ENCODE measurements around the gene PEX14. TPM values are rescaled to one million over a fixed set of nuclear protein-coding genes. Genes with fewer than 3 reads are reported as not detected.

Gene PEX14
- total RNA-seq, 1 donor from 2014 or later: 24.0 TPM

DNA sequence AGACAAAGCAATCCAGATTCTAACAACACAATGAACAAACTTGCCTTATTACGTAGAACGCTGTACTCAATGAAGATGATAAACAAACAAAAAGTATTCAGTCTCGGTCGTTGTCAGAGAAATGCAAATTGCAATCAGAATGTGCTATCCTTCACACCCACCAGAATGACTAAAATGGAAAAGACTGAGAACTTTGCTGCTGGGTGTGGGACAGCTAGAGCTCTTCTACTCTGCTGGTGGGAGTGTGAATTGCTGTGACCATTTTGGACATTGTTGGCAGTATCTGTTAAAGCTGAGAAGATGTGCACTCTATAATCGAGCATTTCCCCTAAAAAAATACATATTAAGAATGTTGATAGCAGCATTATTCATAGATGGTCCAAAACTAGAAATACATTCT is 111.4 kb downstream of the PEX14 start:
- DNase-seq (ENCODE audit: low spot score) (no peak), ATAC-seq (no peak)

GRCh38 chr1:10588640-10589039 is 113.9 kb downstream of the PEX14 start:
- ATAC-seq (no peak), DNase-seq (ENCODE audit: low spot score) (no peak)

DNA sequence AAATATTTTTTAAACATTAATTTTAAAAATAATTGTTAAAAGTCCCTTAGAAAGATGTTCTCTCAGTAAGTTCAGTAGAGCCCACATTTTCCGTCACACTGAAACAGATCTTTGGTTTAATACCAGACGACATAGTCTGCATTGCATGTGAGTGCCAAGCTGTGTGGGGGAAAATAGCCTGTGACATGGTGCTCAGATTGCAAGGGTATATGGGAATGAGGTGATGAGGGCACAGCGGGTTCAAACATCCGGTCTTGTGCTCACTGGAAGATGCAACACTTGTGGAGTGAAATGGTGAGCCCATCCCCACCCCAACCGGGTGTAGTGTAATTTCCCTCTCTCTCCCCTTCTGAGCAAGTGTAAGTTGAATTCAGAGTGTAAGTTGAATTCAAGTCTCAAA is 114.3 kb downstream of the PEX14 start:
- DNase-seq (ENCODE audit: low spot score) (no peak), ATAC-seq (no peak)

- peak; percentile 80 for ATAC-seq
- DNase-seq (ENCODE audit: low spot score): no peak
Measured at GRCh38 chr1:10591010-10591409, 116.3 kb downstream of the PEX14 start.

GRCh38 chr1:10592373-10592772 is 117.6 kb downstream of the PEX14 start:
- DNase-seq (ENCODE audit: low spot score) (no peak), ATAC-seq (no peak)

GRCh38 chr1:10593750-10594149 is 119.0 kb downstream of the PEX14 start:
- no peak for ATAC-seq
- no peak for DNase-seq (ENCODE audit: low spot score)

DNA sequence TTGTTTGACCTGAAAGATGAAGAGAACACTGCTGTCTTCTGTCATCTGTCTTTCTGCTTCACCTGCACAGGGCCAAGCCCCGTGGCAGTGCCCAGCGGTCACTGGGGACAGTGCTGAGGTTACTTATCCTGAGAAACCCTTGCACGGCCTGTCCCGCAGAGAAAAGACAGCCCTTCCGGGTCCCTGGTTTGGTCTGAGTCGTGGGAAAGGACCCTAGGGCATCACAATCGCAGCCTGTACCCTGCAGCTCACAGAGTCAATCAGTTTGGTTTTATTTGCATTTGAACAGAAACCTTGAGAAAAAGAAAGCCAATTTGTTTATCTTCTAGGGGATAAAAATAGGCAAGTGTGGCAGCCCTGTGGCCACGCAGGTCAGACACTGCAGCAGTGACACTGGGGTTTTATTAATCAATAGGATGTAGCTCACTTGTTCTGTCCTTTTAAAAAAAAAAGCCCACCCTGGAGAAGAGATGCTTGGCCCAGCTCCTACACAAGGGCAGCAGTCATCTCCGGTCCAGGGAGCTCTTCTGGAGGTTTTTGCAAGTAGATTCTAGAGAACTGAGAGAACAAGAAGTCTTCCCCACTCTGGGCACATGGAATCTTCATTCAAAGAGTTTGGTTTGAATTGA is 120.0 kb downstream of the PEX14 start:
- ATAC-seq: no peak
- DNase-seq (ENCODE audit: low spot score): no peak

DNA sequence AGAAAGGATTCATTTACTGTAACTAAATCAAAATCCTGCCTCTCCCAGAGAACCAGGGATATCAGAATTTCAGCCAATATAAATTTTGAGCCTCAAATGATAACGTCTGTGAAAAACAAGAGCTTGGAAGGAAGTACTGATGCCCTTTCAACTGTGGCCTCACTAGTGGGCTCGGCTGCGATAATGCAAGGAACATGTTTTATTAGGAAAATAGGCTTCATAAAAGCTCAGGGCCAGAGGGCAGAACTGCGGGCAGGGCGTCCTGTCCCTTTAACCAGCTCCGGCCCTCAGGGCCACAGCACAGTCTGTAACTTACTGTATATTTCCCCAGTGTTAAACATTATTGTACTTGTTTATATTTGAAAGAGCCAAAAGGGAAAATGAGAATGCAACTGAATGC is 122.0 kb downstream of the PEX14 start:
- ATAC-seq (no peak), DNase-seq (ENCODE audit: low spot score) (no peak)

DNA sequence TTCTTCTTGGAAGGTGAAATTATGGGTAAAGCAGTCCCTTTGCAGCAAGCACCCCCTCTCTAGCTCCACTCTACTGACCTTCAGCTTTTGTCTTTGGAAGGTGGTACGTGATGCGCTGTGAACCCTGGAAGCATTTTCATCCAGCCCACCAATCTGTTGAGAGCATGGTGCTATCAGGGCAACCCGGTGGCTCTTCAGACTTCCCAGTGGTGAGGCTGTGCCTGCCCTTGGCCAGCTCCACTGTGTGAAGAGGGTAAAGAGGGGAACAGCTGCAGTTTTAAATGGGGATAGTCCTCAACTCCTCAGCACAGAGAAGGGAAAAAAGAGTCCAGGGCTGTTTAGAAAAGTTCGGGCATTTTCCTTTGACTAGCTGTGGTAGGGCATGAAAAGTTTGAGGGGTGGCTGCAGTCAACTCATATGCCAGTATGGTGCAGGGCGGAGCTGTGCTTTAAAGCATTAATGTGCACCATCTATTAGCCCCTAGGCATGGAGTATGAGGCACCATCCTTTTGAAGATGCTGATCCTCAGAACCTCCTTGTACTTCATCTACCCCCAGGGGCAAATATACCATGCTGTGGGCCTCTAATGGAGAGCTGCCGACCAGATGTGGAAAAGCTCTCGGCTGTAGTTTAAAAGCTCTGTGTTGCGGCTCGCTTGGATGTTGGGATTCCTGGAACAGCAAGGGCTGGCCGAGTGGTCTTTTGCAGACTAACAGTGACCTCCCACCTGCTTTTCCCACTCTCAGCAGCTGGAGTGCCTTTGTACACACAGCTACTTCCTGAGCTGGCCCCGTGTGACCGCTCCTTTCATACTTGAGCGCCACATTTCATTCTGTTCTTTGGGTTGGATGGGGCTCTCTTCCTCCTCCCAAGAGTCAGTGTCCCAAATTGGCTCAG is 123.0 kb downstream of the PEX14 start:
- ATAC-seq (no peak), DNase-seq (ENCODE audit: low spot score) (no peak)

- DNase-seq (ENCODE audit: low spot score) (no peak), ATAC-seq (no peak)
Measured at GRCh38 chr1:10598389-10598702, 123.6 kb downstream of the PEX14 start.

DNA sequence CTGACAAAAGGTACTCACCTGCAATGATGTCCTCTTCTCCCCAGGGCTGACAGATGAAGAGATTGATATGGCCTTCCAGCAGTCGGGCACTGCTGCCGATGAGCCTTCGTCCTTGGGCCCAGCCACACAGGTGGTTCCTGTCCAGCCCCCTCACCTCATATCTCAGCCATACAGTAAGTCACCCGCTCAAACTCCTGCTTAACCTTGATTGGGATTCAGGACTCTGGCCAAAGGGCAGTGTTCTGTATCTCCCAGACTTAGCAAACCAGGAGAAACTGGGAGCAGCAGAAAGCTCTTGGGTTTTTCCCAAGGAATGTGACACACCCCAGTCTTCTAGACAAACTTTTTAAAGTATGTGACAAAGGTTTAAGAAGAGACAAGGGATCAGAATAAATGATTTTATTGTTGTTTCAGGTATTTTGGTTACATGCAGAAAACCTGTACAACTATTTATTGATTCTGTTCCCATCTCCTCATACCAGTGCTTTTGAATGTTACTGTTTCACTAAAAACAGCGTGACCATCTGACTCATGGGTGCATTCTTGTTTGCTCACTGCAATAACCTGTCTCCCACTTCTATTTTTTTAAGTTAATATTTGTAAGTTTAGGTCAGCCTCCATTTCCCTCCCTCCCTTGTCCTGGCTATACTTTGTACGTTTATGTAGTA is 124.6 kb downstream of the PEX14 start:
- ATAC-seq (peak; percentile 68), DNase-seq (ENCODE audit: low spot score) (no peak)

- ATAC-seq (no peak), DNase-seq (ENCODE audit: low spot score) (no peak)
Measured at GRCh38 chr1:10601342-10602070, 126.8 kb downstream of the PEX14 start.

DNA sequence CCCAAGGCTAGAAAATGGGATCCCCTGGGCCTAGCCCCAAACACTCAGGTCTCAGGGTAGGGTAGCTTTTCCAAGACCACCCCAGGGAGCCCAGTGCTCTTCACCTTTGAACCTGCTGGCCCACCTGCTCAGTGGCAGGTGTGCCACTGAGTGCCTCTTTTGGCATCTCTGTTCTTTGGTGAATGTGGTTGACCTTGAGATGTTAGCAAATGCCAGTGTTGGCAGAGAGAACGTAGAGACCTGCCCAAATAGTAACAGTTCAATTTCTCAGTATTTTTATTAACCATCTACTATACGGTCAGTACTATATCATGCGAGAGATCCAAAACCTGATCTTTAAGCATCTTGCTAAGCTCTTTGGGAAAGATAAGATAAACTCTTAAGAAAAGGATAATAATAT is 128.2 kb downstream of the PEX14 start:
- ATAC-seq: peak; percentile 69
- no peak for DNase-seq (ENCODE audit: low spot score)

DNA sequence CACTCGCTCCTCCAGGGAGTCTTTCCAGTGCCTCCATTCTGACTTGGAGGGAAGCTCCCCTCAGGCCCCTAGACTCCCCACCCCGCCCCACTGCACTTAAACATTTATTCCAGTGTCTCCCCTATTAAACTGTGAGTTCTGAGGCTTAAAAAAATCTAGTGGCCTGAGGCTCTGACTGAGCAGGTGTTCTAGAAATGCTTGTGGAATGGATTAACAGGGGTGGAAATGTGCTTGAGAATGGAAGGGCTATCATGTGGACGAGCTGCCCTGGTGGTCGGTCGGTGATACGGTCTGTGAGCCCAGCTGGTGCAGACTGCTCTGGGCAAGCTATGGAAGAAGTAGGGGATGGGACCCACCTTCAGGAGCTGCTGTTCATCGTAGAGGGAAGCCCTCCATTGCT is 130.2 kb downstream of the PEX14 start:
- ATAC-seq (no peak), DNase-seq (ENCODE audit: low spot score) (no peak)

GRCh38 chr1:10606064-10606463 is 131.3 kb downstream of the PEX14 start:
- DNase-seq (ENCODE audit: low spot score) (no peak), ATAC-seq (no peak)

DNA sequence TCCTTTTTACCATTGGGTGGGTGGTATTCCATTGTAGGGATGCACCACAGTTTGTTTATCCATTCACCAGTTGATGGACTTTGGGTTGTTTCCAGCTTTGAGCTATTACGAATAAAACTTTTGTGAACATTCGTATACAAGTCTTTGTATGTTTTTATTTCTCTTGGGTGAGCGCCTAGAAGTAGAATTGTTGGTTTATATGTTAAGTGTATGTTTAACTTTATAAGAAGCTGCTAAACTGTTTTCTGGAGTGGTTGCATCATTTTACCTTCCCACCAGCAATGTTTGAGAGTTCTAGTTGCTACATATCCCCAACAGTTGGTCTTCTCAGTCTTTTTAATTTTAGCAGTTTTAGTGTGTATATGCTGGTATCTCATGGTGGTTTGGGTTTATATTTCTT is 132.5 kb downstream of the PEX14 start:
- no peak for DNase-seq (ENCODE audit: low spot score)
- no peak for ATAC-seq

DNA sequence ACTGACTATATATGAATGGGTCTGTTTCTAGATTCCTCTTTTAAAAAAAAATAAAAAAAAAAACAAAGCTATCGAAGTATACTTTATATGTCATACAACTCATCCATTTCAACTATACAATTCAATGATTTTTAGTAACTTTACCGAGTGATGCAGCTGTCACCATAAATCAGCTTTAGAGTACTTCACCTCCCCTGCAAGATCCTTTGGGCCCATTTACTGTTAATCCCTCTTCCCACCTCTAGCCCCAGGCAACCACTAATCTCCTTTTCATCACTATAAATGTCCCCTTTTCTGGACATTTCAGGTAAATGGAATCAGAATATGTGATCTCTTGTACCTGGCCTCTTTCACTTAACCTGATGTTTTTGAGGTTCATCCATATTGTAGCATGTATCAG is 133.9 kb downstream of the PEX14 start:
- DNase-seq (ENCODE audit: low spot score) (no peak), ATAC-seq (no peak)

DNA sequence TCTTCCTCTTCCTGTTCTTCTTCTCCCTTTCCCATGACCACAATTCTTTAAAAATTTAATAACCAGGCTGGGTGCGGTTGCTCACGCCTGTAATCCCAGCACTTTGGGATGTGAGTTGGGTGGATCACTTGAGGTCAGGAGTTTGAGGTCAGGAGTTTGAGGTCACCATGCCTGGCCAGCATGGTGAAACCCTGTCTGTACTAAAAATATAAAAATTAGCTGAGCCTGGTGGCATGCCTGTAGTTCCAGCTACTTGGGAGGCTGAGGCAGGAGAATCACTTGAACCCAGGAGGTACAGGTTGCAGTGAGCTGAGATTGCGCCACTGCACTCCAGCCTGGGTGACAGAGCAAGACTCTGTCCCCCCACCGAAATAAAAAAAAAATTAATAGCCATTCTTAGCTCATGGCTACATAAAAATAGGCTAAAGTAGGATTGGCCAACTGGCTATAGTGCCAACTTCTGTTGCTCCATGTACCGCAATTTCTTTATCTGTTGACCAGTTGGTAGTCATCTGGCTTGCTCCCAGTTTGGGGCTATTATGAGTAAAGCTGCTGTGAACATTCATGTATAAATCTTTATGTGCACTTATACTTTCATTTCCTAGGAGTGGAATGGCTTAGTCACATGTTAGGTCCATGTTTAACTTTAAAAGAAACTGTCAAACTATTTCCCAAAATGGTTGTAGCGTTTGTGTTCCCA is 136.3 kb downstream of the PEX14 start:
- ATAC-seq: peak; percentile 78
- DNase-seq (ENCODE audit: low spot score): no peak

- no peak for ATAC-seq
- DNase-seq (ENCODE audit: low spot score): no peak
Measured at GRCh38 chr1:10612436-10613160, 137.8 kb downstream of the PEX14 start.

DNA sequence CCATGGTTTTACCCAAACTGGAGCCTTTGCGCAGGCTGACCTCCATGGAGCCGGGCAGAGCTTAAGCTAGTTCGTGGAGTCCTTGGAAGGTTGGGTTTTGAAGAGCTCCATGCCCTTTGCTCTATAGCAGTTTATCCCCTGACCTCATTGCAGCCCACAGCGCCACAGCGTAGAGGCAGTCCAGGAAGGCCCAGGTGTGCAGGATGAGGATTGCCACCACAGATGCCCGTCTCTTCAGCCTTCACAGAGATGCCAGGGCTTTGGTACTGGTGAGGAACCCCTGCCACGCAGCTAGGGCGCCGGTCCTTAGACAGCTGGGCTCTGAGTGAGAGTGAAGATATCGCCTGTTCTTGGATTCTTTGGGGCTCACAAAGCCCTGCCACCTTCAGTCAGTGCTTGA is 138.6 kb downstream of the PEX14 start:
- ATAC-seq (no peak), DNase-seq (ENCODE audit: low spot score) (no peak)

Data from left lobe of liver (tissue), 2 donors.